BJ (cell line): ENCODE results near the gene HOXA10. TPM values are rescaled to one million over a fixed set of nuclear protein-coding genes. Genes with fewer than 3 reads are reported as not detected.

ENCODE experiments used
- CTCF ChIA-PET: fragments of 350-600 bp; formaldehyde crosslinking; extraction: SDS; loops from one replicate; lab custom pipeline; 2021; ENCODE audit warnings: antibody characterized with exemption, inconsistent platforms; lab: Yijun Ruan, JAX
- POLR2A ChIA-PET: fragments of 300-600 bp; sonication (Branson Sonifier 250); formaldehyde crosslinking; extraction: SDS; loops from one replicate; lab custom pipeline; 2021; ENCODE audit warnings: antibody characterized with exemption; lab: Charles Lee
- DNase-seq: peaks from one replicate; pipeline ENCODE4 v3.0.0-alpha.2; 2011; ENCODE audit warnings: low read depth
- H3K27me3 ChIP-seq: 2 replicates; pipeline ENCODE4 v1.6.0; 2011; ENCODE audit warnings: low read length; ENCODE audit not compliant: control insufficient read depth, insufficient read depth
- H3K36me3 ChIP-seq: 2 replicates; pipeline ENCODE4 v1.5.1; 2011; ENCODE audit warnings: low read length; ENCODE audit not compliant: control insufficient read depth, insufficient read depth
- H3K4me3 ChIP-seq: 2 replicates; pipeline ENCODE4 v1.5.1; 2011; ENCODE audit warnings: low read depth, mild to moderate bottlenecking, control low read depth, low read length
- CTCF ChIP-seq: IDR thresholded peaks from 2 replicates; pipeline ENCODE4 v1.5.1; 2011; ENCODE audit warnings: low read depth, mild to moderate bottlenecking, control low read depth, inconsistent platforms, low read length, moderate library complexity; ENCODE audit not compliant: insufficient read depth
- polyA plus RNA-seq: library from polyadenylated mRNA; depleted of rRNA; stranded (reverse); fragments of >200 nt; gene quantifications from 2 replicates; pipeline ENCODE4 v1.2.3, GENCODE V29; 2011

Gene HOXA10
- polyA plus RNA-seq, 1 experiment, result 54.7 TPM

- Histone ChIP-seq H3K4me3 (no peak overlapping the region), H3K27me3 (no peaks in the 10 kb centered on the region), H3K36me3 (no peaks in the 10 kb centered on the region)
- ChIA-PET POLR2A (no interaction called here), CTCF (interaction anchor here (1.1 kb wide), 1 partner anchor 8 kb away, joined by 4 read pairs; no protein-coding TSS in a partner anchor)
- DNase-seq, result no peak
- TF ChIP-seq CTCF, result no peak
Measured at GRCh38 chr7:27203365-27203953, 29.3 kb upstream of the HOXA10 start.

GRCh38 chr7:27202862-27203134 is 28.7 kb upstream of the HOXA10 start:
- ChIA-PET CTCF (interaction anchor here (1.1 kb wide), 1 partner anchor 9 kb away, joined by 4 read pairs; no protein-coding TSS in a partner anchor), POLR2A (no interaction called here)
- H3K27me3 ChIP-seq, result no peaks in the 10 kb centered on the region
- no peak for DNase-seq
- H3K4me3 ChIP-seq, result no peak overlapping the region
- no peaks in the 10 kb centered on the region for H3K36me3 ChIP-seq
- TF ChIP-seq CTCF, result no peak

GRCh38 chr7:27202018-27202861 is 28.1 kb upstream of the HOXA10 start:
- CTCF ChIA-PET, result interaction anchor here (1.1 to 4.1 kb wide), 4 partner anchors 8 to 484 kb away, joined by 3 to 23 read pairs (median 4); no protein-coding TSS in a partner anchor
- Histone ChIP-seq H3K27me3 (no peaks in the 10 kb centered on the region), H3K36me3 (no peaks in the 10 kb centered on the region), H3K4me3 (peak overlapping the region; percentile 16)
- TF ChIP-seq CTCF, result no peak
- POLR2A ChIA-PET, result interaction anchor here (0.6 kb wide), 1 partner anchor 17 kb away, joined by 3 read pairs; the partner anchor contains the start of gene HOXA11
- DNase-seq, result no peak

GRCh38 chr7:27201580-27202017 is 27.5 kb upstream of the HOXA10 start:
- peak overlapping the region; percentile 55 for H3K4me3 ChIP-seq
- TF ChIP-seq CTCF, result no peak
- no peaks in the 10 kb centered on the region for H3K27me3 ChIP-seq
- DNase-seq, result no peak
- H3K36me3 ChIP-seq, result no peaks in the 10 kb centered on the region
- ChIA-PET POLR2A (interaction anchor here (0.6 kb wide), 1 partner anchor 16 kb away, joined by 3 read pairs; the partner anchor contains the start of gene HOXA11), CTCF (interaction anchor here (1.2 to 4.1 kb wide), 4 partner anchors 9 to 485 kb away, joined by 3 to 23 read pairs (median 4); no protein-coding TSS in a partner anchor)
